ENCODE data around the gene SLC36A4.
"Not testable (repeated sequence)": the region's sequence is repeated elsewhere in the genome, so short reads cannot be mapped to it uniquely, and the experiment has no call there.

SLC36A4 gene

DNA sequence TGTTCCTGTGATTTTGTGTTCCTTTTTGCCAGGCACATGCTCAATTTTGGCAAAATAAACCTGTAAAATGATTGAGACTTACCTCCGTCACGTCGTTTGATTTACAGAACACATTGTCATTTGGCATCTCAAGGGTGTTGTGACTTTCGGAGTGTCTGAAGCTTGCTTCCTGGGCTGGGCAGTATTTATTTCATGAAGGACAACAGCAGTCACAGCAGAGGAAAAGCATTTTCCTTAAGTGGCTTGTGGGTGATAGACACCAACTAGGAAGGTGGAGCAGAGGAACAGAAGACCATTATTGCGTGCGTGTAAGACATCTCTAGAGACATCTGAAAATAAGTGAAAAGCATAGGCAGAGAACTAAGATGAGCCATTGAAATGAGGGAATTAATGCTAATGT, 80.2 kb downstream of the SLC36A4 start:
- no peak for DNase-seq

GRCh38 chr11:93116641-93117441, 81.0 kb downstream of the SLC36A4 start:
- no peak for DNase-seq

GRCh38 chr11:93114304-93114703, 83.5 kb downstream of the SLC36A4 start:
- DNase-seq: no peak

- no peak for DNase-seq
These were observed 84.0 kb downstream of the SLC36A4 start for GRCh38 chr11:93113824-93114223.

DNA sequence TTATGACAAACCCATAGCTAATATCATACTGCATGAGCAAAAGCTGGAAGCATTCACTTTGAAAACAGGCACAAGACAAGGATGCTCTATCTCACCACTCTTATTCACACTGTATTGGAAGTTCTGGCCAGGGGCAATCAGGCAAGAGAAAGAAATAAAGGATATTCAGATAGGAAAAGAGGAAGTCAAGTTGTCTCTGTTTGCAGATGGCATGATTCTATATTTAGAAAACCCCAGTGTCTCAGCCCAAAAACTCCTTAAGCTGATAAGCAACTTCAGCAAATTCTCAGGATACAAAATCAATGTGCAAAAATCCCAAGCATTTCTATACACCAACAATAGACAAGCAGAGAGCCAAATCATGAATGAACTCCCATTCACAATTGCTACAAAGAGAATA, 86.6 kb downstream of the SLC36A4 start:
- not testable (repeated sequence) for DNase-seq

DNA sequence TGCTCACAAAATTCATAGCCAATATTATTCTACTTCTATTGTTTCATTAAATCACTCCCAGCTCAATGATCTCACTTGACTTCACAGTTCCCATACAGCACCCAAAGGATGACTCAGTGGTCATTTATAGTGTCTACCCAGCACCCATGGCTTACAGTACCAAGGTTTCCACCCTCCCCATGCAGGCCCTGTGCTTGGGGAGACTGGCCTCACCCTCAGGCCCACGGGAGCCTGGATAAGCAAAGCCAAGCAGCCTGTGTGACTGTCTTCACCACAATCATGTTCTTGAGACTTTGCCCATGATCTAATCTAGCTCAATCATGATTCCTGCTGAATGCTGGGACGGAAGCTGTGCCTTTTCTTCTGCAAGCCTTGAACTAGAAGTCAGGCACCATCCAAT, 97.6 kb downstream of the SLC36A4 start:
- DNase-seq: no peak

- DNase-seq: no peak
These were observed 98.0 kb downstream of the SLC36A4 start for GRCh38 chr11:93099806-93100205.

All from activated gamma-delta T cell (primary cell).